A549 (cell line): ENCODE data around the gene TTYH2. TPM values are rescaled to one million over a fixed set of nuclear protein-coding genes. Genes with fewer than 3 reads are reported as not detected.

Experiments
- ATAC-seq, 2 experiments: fragments of 200-7000 bp in 1 of 2; fragments of >200 bp in 1 of 2; cut with Nextera tagmentation in 1 of 2; cut with Tn5 transposase in 1 of 2; 3 replicates each; pipeline versions ENCODE4 v1.8.0 to v1.9.1; 2018 to 2020; ENCODE audit warnings: mild to moderate bottlenecking in 1 of 2, moderate library complexity in 1 of 2
- CTCF ChIA-PET: fragments of 300-600 bp; sonication (Branson Sonifier 250); formaldehyde crosslinking; extraction: SDS; loops from one replicate; lab custom pipeline; 2021; ENCODE audit warnings: antibody characterized with exemption, inconsistent platforms; lab: Yijun Ruan, JAX
- POLR2A ChIA-PET: fragments of 350-600 bp; formaldehyde crosslinking; extraction: SDS; loops from one replicate; lab custom pipeline; 2021; ENCODE audit warnings: antibody characterized with exemption, inconsistent platforms; lab: Yijun Ruan, JAX
- DNase-seq, 2 experiments: peaks; one replicate each; pipeline versions ENCODE4 v3.0.0 to v3.0.0-alpha.2; 2011 to 2016; ENCODE audit warnings: low read depth in 1 of 2, low spot score in 1 of 2
- FAIRE-seq: peaks from 2 replicates; lab custom pipeline; 2011; peaks lifted over from hg19 to GRCh38; lab: Jason Lieb, UNC
- H3K27ac ChIP-seq, 2 experiments: fragments of >200 bp; sonication (Bioruptor Twin); formaldehyde crosslinking; 3 replicates each; pipeline ENCODE4 v1.5.1; 2016 to 2017
- H3K4me1 ChIP-seq: fragments of >200 bp; sonication (Bioruptor Twin); formaldehyde crosslinking; 3 replicates; pipeline ENCODE4 v1.6.1; 2016
- H3K4me2 ChIP-seq: fragments of >200 bp; sonication (Bioruptor Twin); formaldehyde crosslinking; 3 replicates; pipeline ENCODE4 v1.6.1; 2016
- H3K4me3 ChIP-seq: fragments of >200 bp; sonication (Bioruptor Twin); formaldehyde crosslinking; 3 replicates; pipeline ENCODE4 v1.5.1; 2016
- H3K9me3 ChIP-seq: fragments of >200 bp; sonication (Bioruptor Twin); formaldehyde crosslinking; 3 replicates; pipeline ENCODE4 v1.6.1; 2016
- CEBPB ChIP-seq, 2 experiments: fragments of >200 bp in 1 of 2; sonication (Bioruptor Twin) in 1 of 2; formaldehyde crosslinking in 1 of 2; IDR thresholded peaks; 2 replicates each; pipeline ENCODE4 v1.6.1; 2012 to 2016
- CHD2 ChIP-seq: fragments of 150-350 bp; IDR thresholded peaks from 2 replicates; pipeline ENCODE4 v1.6.1; 2014; ENCODE audit warnings: low read length; ENCODE audit not compliant: partially characterized antibody
- EHF ChIP-seq: fragments of 250-450 bp; sonication (Bioruptor Pico); IDR thresholded peaks from 2 replicates; pipeline ENCODE4 v1.5.0; 2020; ENCODE audit warnings: mild to moderate bottlenecking
- FOXS1 ChIP-seq: fragments of 250-450 bp; sonication (Bioruptor Pico); IDR thresholded peaks from 2 replicates; pipeline ENCODE4 v1.5.0; 2020; ENCODE audit warnings: mild to moderate bottlenecking, moderate library complexity
- HDAC2 ChIP-seq: fragments of 200-600 bp; sonication (generic); IDR thresholded peaks from 2 replicates; pipeline ENCODE4 v1.6.1; 2016
- HOXB13 ChIP-seq: fragments of 250-450 bp; sonication (Bioruptor Pico); IDR thresholded peaks from 2 replicates; pipeline ENCODE4 v1.5.0; 2020; ENCODE audit warnings: low read depth, mild to moderate bottlenecking, moderate library complexity
- HOXB5 ChIP-seq: fragments of 250-450 bp; sonication (Bioruptor Pico); IDR thresholded peaks from 2 replicates; pipeline ENCODE4 v1.5.0; 2020; ENCODE audit warnings: mild to moderate bottlenecking, moderate library complexity
- JUN ChIP-seq, 2 experiments: fragments of >200 bp; sonication (Bioruptor Twin); formaldehyde crosslinking; IDR thresholded peaks; 2 replicates in 1 of 2; 3 replicates in 1 of 2; pipeline ENCODE4 v1.6.1; 2016 to 2017
- KDM1A ChIP-seq: fragments of 200-600 bp; sonication (generic); IDR thresholded peaks from 2 replicates; pipeline ENCODE4 v1.6.1; 2016; ENCODE audit warnings: low read depth, mild to moderate bottlenecking
- MAZ ChIP-seq: fragments of 150-350 bp; IDR thresholded peaks from 2 replicates; pipeline ENCODE4 v1.6.1; 2014; ENCODE audit warnings: antibody characterized with exemption, low read depth, low read length, borderline replicate concordance
- NR3C1 ChIP-seq: fragments of >200 bp; sonication (Bioruptor Twin); formaldehyde crosslinking; IDR thresholded peaks from 3 replicates; pipeline ENCODE4 v1.6.1; 2017
- PHF8 ChIP-seq: fragments of 200-600 bp; sonication (generic); IDR thresholded peaks from 2 replicates; pipeline ENCODE4 v1.6.1; 2016; ENCODE audit warnings: low read depth, mild to moderate bottlenecking, antibody characterized with exemption, moderate library complexity, borderline replicate concordance
- RAD21 ChIP-seq, 2 experiments: fragments of >200 bp in 1 of 2; sonication (Bioruptor Twin) in 1 of 2; formaldehyde crosslinking in 1 of 2; IDR thresholded peaks in 1 of 2; conservative IDR thresholded peaks in 1 of 2; 2 replicates in 1 of 2; 3 replicates in 1 of 2; pipeline ENCODE4 v1.6.1; 2012 to 2018; ENCODE audit warnings: inconsistent platforms in 1 of 2
- RARB ChIP-seq: fragments of 250-450 bp; sonication (Bioruptor Pico); IDR thresholded peaks from 2 replicates; pipeline ENCODE4 v1.8.0; 2021; ENCODE audit warnings: mild to moderate bottlenecking, moderate library complexity
- RFX5 ChIP-seq: fragments of 450-650 bp; IDR thresholded peaks from 2 replicates; pipeline ENCODE4 v1.7.1; 2014; ENCODE audit warnings: antibody characterized with exemption, mild to moderate bottlenecking, moderate library complexity
- RNF2 ChIP-seq: fragments of 200-600 bp; sonication (generic); IDR thresholded peaks from 2 replicates; pipeline ENCODE4 v1.6.1; 2016; ENCODE audit warnings: low read depth, mild to moderate bottlenecking, antibody characterized with exemption, moderate library complexity, borderline replicate concordance
- TFCP2L1 ChIP-seq: fragments of 250-450 bp; sonication (Bioruptor Pico); IDR thresholded peaks from 2 replicates; pipeline ENCODE4 v1.5.0; 2021; ENCODE audit warnings: mild to moderate bottlenecking
- ZFP36 ChIP-seq: fragments of 450-650 bp; IDR thresholded peaks from 2 replicates; pipeline ENCODE4 v1.6.1; 2014; ENCODE audit warnings: borderline replicate concordance; ENCODE audit not compliant: partially characterized antibody
- WGBS: methylation state at CpG from one replicate; pipeline ENCODE4 v1.1.6; 2017; ENCODE audit errors: missing lambda C conversion rate; 5-methylcytosine and 5-hydroxymethylcytosine counted together
- polyA plus RNA-seq, 4 experiments: library from polyadenylated mRNA; depleted of rRNA in 3 of 4; stranded (reverse); fragments of >200 nt; fragmentation: RNase III in 1 of 4; extraction: RNeasy Plus Mini Kit Qiagen cat#74134 plus additional on column Dnase treatment in 1 of 4; gene quantifications; 2 replicates in 3 of 4; 3 replicates in 1 of 4; pipeline ENCODE4 v1.2.3, GENCODE V29; 2011 to 2017
- TF ChIP-seq, protein P1 (sequence below): IDR thresholded peaks from 2 replicates; pipeline ENCODE4 v1.6.1; 2012; ENCODE audit warnings: low read depth, borderline replicate concordance
- TF ChIP-seq, protein P2 (sequence below): fragments of 450-650 bp; IDR thresholded peaks from 2 replicates; pipeline ENCODE4 v1.6.1; 2014; ENCODE audit warnings: antibody characterized with exemption
- TF ChIP-seq, protein P3 (sequence below): fragments of 250-450 bp; sonication (Bioruptor Pico); IDR thresholded peaks from 2 replicates; pipeline ENCODE4 v1.5.0; 2021; ENCODE audit warnings: mild to moderate bottlenecking, moderate library complexity, borderline replicate concordance
- TF ChIP-seq, protein P4 (sequence below): fragments of 200-600 bp; sonication (generic); IDR thresholded peaks from 2 replicates; pipeline ENCODE4 v1.6.1; 2016; ENCODE audit warnings: antibody characterized with exemption, mild to moderate bottlenecking, moderate library complexity

The TTYH2 gene
- polyA plus RNA-seq, 2 of the 4 experiments (the other 2 are of a cell fraction): 1.4 to 1.7 TPM

DNA sequence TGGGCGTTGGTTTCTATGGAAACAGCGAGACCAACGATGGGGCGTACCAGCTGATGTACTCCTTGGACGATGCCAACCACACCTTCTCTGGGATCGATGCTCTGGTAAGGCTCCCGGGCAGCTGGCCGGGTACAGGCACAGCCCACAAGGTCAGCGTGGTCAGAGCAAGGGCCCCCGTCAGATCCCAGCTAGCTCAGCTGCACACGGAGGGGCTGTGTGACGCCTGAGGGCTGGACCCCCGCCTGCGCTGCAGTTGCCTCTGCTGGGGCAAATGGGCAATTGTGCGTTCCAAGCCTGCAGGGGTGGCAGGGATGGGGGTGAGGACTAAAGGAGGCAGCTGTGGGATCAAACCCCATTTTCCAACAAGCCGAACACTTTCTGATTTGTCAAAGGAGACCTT is 17.5 kb downstream of the TTYH2 start (continued):
- no peak for TF ChIP-seq RAD21 (conservative IDR thresholded peaks at IDR 0.05 in 1 of 2, IDR thresholded peaks at IDR 0.05 in 1 of 2)
- TF ChIP-seq PHF8: no peak
- no peak for TF ChIP-seq CEBPB (IDR thresholded peaks at IDR 0.05)
- no peak for TF ChIP-seq FOXS1 (CRISPR knock-in tag)
- no peak for TF ChIP-seq HOXB5 (CRISPR knock-in tag)
- no peak for TF ChIP-seq MAZ
- TF ChIP-seq, protein P1, sequence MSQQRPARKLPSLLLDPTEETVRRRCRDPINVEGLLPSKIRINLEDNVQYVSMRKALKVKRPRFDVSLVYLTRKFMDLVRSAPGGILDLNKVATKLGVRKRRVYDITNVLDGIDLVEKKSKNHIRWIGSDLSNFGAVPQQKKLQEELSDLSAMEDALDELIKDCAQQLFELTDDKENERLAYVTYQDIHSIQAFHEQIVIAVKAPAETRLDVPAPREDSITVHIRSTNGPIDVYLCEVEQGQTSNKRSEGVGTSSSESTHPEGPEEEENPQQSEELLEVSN: no peak
- no peak for TF ChIP-seq RFX5
- TF ChIP-seq HDAC2: no peak

GRCh38 chr17:74231928-74232907 is 18.8 kb downstream of the TTYH2 start:
- H3K4me2 ChIP-seq: no peak overlapping the region
- no peak for TF ChIP-seq HOXB13
- TF ChIP-seq CHD2: no peak
- TF ChIP-seq ZFP36: no peak
- TF ChIP-seq TFCP2L1: no peak
- TF ChIP-seq RNF2: no peak
- TF ChIP-seq, protein P2, sequence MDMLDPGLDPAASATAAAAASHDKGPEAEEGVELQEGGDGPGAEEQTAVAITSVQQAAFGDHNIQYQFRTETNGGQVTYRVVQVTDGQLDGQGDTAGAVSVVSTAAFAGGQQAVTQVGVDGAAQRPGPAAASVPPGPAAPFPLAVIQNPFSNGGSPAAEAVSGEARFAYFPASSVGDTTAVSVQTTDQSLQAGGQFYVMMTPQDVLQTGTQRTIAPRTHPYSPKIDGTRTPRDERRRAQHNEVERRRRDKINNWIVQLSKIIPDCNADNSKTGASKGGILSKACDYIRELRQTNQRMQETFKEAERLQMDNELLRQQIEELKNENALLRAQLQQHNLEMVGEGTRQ: no peak
- TF ChIP-seq HDAC2: no peak
- no peak for TF ChIP-seq EHF (CRISPR knock-in tag)
- no peak for TF ChIP-seq RFX5
- no peak for TF ChIP-seq KDM1A
- TF ChIP-seq JUN (IDR thresholded peaks at IDR 0.05): no peak
- TF ChIP-seq, protein P3, sequence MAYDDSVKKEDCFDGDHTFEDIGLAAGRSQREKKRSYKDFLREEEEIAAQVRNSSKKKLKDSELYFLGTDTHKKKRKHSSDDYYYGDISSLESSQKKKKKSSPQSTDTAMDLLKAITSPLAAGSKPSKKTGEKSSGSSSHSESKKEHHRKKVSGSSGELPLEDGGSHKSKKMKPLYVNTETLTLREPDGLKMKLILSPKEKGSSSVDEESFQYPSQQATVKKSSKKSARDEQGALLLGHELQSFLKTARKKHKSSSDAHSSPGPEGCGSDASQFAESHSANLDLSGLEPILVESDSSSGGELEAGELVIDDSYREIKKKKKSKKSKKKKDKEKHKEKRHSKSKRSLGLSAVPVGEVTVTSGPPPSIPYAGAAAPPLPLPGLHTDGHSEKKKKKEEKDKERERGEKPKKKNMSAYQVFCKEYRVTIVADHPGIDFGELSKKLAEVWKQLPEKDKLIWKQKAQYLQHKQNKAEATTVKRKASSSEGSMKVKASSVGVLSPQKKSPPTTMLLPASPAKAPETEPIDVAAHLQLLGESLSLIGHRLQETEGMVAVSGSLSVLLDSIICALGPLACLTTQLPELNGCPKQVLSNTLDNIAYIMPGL (CRISPR knock-in tag): no peak
- TF ChIP-seq RARB (CRISPR knock-in tag): no peak
- TF ChIP-seq NR3C1: no peak
- TF ChIP-seq, protein P1: no peak
- TF ChIP-seq, protein P4, sequence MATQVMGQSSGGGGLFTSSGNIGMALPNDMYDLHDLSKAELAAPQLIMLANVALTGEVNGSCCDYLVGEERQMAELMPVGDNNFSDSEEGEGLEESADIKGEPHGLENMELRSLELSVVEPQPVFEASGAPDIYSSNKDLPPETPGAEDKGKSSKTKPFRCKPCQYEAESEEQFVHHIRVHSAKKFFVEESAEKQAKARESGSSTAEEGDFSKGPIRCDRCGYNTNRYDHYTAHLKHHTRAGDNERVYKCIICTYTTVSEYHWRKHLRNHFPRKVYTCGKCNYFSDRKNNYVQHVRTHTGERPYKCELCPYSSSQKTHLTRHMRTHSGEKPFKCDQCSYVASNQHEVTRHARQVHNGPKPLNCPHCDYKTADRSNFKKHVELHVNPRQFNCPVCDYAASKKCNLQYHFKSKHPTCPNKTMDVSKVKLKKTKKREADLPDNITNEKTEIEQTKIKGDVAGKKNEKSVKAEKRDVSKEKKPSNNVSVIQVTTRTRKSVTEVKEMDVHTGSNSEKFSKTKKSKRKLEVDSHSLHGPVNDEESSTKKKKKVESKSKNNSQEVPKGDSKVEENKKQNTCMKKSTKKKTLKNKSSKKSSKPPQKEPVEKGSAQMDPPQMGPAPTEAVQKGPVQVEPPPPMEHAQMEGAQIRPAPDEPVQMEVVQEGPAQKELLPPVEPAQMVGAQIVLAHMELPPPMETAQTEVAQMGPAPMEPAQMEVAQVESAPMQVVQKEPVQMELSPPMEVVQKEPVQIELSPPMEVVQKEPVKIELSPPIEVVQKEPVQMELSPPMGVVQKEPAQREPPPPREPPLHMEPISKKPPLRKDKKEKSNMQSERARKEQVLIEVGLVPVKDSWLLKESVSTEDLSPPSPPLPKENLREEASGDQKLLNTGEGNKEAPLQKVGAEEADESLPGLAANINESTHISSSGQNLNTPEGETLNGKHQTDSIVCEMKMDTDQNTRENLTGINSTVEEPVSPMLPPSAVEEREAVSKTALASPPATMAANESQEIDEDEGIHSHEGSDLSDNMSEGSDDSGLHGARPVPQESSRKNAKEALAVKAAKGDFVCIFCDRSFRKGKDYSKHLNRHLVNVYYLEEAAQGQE: no peak
- DNase-seq (no peak), FAIRE-seq (no peak), ATAC-seq (no peak)
- 73% methylated on average over 17 of the region's 17 CpGs for WGBS
- POLR2A ChIA-PET: no interaction called here
- H3K4me1 ChIP-seq: 0 out of 3 replicates have a peak, but pooled peaks cover 6% of the 10 kb centered on the region
- CTCF ChIA-PET: interaction anchor here (0.7 to 3.5 kb wide), 11 partner anchors 10 to 415 kb away, joined by 3 to 20 read pairs (median 3); partner anchors contain the start of gene BTBD17
- no peak overlapping the region for H3K4me3 ChIP-seq
- H3K9me3 ChIP-seq: no peaks in the 10 kb centered on the region
- no peak overlapping the region for H3K27ac ChIP-seq
